Fibroblast of villous mesenchyme (primary cell): Measurements from ENCODE around the gene PDPN. TPM values are rescaled to one million over a fixed set of nuclear protein-coding genes. Genes with fewer than 3 reads are reported as not detected.

Source experiments
- DNase-seq: peaks from one replicate; pipeline ENCODE4 v3.0.0-alpha.2; 2010; ENCODE audit warnings: low read depth
- H3K4me3 ChIP-seq: 2 replicates; pipeline ENCODE4 v1.5.1; 2011; ENCODE audit warnings: low read depth, mild to moderate bottlenecking, low read length
- total RNA-seq: library from RNA; depleted of rRNA; stranded (reverse); fragments of >200 nt; gene quantifications from 2 replicates; pipeline ENCODE4 v1.2.3, GENCODE V29; 2012
- TF ChIP-seq, protein P1 (sequence below): IDR thresholded peaks from 2 replicates; pipeline ENCODE4 v1.5.1; 2012; ENCODE audit warnings: low read depth, mild to moderate bottlenecking, low read length; ENCODE audit not compliant: insufficient read depth

The PDPN gene
- total RNA-seq, 1 donor, result 32.8 TPM

DNA sequence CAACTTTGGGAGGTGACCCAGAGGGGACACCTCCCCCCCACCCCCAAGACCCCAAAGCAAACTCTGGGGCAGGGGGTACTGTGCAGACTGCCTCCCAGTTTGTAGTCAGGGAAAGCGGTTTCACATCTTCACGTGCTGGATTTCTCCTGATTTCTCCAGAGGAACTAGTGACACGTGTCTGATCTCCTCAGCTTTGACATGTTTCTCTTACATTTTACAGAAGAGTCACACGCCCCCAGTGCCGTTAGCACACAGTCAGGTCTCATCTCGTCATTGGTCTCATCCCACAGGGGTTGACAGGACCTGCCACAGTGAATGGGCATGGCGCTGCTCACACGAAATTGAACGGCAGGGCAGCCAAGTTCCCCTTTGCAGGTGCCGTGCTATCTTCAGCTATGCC is 11.8 kb downstream of the PDPN start:
- TF ChIP-seq, protein P1, sequence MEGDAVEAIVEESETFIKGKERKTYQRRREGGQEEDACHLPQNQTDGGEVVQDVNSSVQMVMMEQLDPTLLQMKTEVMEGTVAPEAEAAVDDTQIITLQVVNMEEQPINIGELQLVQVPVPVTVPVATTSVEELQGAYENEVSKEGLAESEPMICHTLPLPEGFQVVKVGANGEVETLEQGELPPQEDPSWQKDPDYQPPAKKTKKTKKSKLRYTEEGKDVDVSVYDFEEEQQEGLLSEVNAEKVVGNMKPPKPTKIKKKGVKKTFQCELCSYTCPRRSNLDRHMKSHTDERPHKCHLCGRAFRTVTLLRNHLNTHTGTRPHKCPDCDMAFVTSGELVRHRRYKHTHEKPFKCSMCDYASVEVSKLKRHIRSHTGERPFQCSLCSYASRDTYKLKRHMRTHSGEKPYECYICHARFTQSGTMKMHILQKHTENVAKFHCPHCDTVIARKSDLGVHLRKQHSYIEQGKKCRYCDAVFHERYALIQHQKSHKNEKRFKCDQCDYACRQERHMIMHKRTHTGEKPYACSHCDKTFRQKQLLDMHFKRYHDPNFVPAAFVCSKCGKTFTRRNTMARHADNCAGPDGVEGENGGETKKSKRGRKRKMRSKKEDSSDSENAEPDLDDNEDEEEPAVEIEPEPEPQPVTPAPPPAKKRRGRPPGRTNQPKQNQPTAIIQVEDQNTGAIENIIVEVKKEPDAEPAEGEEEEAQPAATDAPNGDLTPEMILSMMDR, result no peak
- no peak overlapping the region for H3K4me3 ChIP-seq
- DNase-seq, result no peak

DNA sequence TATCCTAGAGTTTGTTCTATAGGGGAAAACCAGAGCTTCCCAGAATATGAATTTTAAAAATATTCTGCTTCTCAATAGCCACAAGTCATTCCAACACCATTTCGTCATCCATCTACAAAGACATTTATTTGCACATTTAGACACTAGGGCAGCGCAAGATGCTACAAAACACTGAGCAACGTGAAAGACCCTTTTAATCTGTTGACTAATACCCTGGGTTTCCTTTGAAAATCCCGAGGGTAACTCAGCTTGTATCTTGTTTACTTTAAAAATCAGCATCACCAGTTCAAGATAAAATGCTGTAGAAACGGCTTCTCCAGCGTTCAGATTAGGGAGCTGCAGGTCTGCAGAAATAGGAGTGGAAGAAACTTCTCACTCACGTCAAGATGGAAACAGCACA is 13.5 kb downstream of the PDPN start:
- TF ChIP-seq, protein P1, result no peak
- H3K4me3 ChIP-seq, result no peak overlapping the region
- peak; percentile 95 for DNase-seq

DNA sequence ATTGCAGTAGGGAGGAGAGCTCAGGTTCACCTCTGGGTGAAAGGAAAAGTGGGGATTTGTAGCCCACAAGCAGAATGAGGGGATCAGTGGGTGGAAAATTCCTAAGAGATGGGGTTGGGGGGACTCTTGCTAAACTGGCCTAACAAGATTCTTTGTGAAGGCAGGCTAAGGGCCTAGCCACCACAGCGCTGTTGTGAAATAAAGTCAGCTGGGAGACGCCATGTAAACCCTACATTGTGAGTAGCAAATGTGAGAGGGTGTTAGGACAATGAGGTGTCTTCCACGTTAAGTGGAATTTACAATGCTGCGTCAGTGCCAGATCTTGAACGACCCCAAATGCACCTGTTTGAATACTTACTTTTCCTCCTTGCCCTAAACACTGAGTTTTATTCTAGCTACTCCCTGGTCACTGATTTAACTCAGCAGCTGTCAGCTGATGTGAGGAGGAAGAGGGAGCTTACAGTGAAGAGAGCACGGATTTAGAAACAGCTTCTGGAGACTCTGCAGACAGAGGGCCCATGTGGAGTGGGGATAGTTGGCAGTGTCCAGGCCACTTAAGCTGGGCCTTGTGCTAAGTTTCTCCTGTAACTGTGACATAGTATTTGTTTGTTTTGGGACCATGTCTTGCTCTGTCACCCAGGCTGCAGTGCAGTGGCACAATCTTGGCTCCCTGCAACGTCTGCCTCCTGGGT is 17.3 kb downstream of the PDPN start:
- TF ChIP-seq, protein P1, result no peak
- DNase-seq, result peak; percentile 45
- H3K4me3 ChIP-seq, result no peak overlapping the region

DNA sequence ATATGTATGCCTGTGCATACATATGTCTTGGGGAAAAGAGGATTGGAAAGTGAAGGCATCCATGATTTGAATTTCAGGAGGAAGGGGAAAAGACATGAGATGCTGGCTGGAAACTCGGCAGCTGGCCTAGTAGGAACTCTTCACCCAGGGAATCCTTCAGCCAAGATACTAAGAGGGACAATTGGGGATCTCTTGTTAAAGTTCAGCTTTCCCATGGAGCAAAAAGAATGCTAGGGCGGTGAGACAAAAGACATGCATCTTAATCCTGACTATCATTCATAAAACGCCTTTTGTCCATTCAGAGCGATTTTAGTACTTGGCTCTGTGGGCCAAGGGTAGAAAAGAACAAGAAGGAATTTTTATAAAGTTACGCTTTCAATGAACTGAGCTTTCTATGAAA is 20.5 kb downstream of the PDPN start:
- no peak overlapping the region for H3K4me3 ChIP-seq
- DNase-seq, result no peak
- TF ChIP-seq, protein P1, result no peak

DNA sequence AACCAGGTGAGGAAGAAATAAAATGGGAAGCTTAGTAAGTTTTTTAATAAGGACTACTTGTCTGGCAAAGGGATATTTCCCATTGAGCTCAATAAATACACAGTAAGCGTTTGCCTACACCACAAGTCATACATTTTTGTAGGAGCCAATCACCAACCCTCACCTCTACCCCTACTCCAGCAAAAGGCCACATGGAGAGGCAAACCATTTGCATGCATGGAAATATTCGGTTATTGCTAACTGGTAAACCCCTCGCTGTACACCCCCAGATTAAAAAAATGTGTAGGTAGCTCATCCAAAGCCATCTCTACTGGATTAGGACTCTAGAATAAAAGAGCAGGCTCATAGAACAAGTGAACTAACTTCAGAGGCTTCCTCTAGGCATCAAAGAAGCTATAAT is 21.1 kb downstream of the PDPN start:
- no peak overlapping the region for H3K4me3 ChIP-seq
- TF ChIP-seq, protein P1, result no peak
- DNase-seq, result no peak

DNA sequence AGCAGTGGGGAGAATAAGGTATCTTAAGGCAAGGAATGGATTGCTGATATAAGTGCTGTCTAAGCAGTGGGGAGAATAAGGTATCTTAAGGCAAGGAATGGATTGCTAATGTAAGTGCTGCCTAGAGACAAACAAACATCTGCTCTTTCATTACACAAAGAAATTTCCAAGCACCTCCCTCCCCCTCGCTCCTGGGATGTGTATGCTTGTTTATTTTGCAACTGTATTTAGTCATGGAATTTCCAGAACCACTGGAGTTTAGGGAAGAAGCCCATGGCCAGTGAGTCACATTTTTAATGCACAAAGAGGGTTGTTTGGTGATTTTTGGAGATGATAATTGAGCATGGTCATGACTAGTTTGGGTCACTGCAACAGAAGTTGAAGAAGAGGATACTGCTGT is 21.5 kb downstream of the PDPN start:
- DNase-seq, result peak; percentile 98
- no peak overlapping the region for H3K4me3 ChIP-seq

More for the DNA sequence above, 21.5 kb downstream of the PDPN start:
- TF ChIP-seq, protein P1, result no peak
